B cell (primary cell): ENCODE data around the gene CLEC6A. TPM values are rescaled to one million over a fixed set of nuclear protein-coding genes. Genes with fewer than 3 reads are reported as not detected.

Experiments used
- ATAC-seq: fragments of 200-7000 bp; cut with Tn5 transposase; one replicate; pipeline ENCODE4 v1.10.0; 2021; ENCODE audit warnings: low read depth, mild to moderate bottlenecking, moderate number of reproducible peaks, moderate library complexity
- CTCF ChIA-PET: fragments of 350-600 bp; sonication (Branson Sonifier 250); formaldehyde crosslinking; loops from one replicate; lab custom pipeline; 2021; ENCODE audit warnings: antibody characterized with exemption, inconsistent platforms; lab: Charles Lee
- POLR2A ChIA-PET: fragments of 350-600 bp; sonication (Branson Sonifier 250); formaldehyde crosslinking; loops from one replicate; lab custom pipeline; 2021; ENCODE audit warnings: antibody characterized with exemption; lab: Charles Lee
- DNase-seq: peaks from one replicate; pipeline ENCODE4 v3.0.0; 2013
- H2AFZ ChIP-seq: 2 replicates; pipeline ENCODE4 v1.6.1; 2012; ENCODE audit warnings: mild to moderate bottlenecking, low read depth, low read length; ENCODE audit not compliant: insufficient read depth, poor library complexity, severe bottlenecking
- H3K27ac ChIP-seq, 2 donors: 1 replicate in 1 of 2; 2 replicates in 1 of 2; pipeline ENCODE4 v1.5.1; 2012 to 2013; ENCODE audit warnings: low read length in 2 of 2, mild to moderate bottlenecking in 2 of 2, moderate library complexity in 1 of 2
- H3K27me3 ChIP-seq, 4 experiments: fragments of 200-600 bp in 1 of 4; sonication (generic) in 1 of 4; replicated peaks in 1 of 4; 1 replicate in 2 of 4; 2 replicates in 2 of 4; pipeline versions ENCODE4 v1.6.1 to v1.7.0; 2013 to 2016; ENCODE audit warnings: low read length in 3 of 4, mild to moderate bottlenecking in 2 of 4, mixed read lengths in 1 of 4, moderate library complexity in 1 of 4; ENCODE audit not compliant: insufficient read depth in 4 of 4, control insufficient read depth in 3 of 4; ENCODE audit errors: control extremely low read depth in 1 of 4
- H3K36me3 ChIP-seq, 2 experiments: replicated peaks in 1 of 2; 1 replicate in 1 of 2; 2 replicates in 1 of 2; pipeline versions ENCODE4 v1.6.1 to v1.7.1; 2013; ENCODE audit warnings: low read length in 1 of 2; ENCODE audit not compliant: insufficient read depth in 2 of 2, control insufficient read depth in 1 of 2; ENCODE audit errors: control extremely low read depth in 1 of 2, extremely low read depth in 1 of 2
- H3K4me1 ChIP-seq, 2 donors: fragments of 200-600 bp in 1 of 2; sonication (generic) in 1 of 2; 1 replicate in 1 of 2; 2 replicates in 1 of 2; pipeline versions ENCODE4 v1.5.1 to v1.6.1; 2013 to 2017; ENCODE audit warnings: low read length in 2 of 2; ENCODE audit not compliant: control insufficient read depth in 2 of 2, insufficient read depth in 2 of 2
- H3K4me2 ChIP-seq: replicated peaks from 2 replicates; pipeline ENCODE3; 2012; ENCODE audit warnings: mild to moderate bottlenecking, low read depth, low read length; ENCODE audit not compliant: poor library complexity, severe bottlenecking
- H3K4me3 ChIP-seq, 5 experiments: fragments of 200-600 bp in 1 of 5; sonication (generic) in 1 of 5; 1 replicate in 3 of 5; 2 replicates in 2 of 5; pipeline versions ENCODE4 v1.5.1 to v1.7.0; 2011 to 2016; ENCODE audit warnings: low read length in 4 of 5, mild to moderate bottlenecking in 4 of 5, low read depth in 2 of 5, control low read depth in 1 of 5, moderate library complexity in 1 of 5; ENCODE audit not compliant: insufficient read depth in 1 of 5; ENCODE audit errors: control extremely low read depth in 1 of 5, extremely low read depth in 1 of 5
- H3K79me2 ChIP-seq: fragments of 200-600 bp; sonication (generic); one replicate; pipeline ENCODE4 v1.6.0; 2016; ENCODE audit warnings: low read length; ENCODE audit not compliant: control insufficient read depth, insufficient read depth
- H3K9ac ChIP-seq: fragments of 200-600 bp; sonication (generic); 2 replicates; pipeline ENCODE4 v1.6.1; 2017; ENCODE audit warnings: mild to moderate bottlenecking, low read length, moderate library complexity
- H3K9me3 ChIP-seq, 3 donors: one replicate each; pipeline versions ENCODE4 v1.6.1 to v1.7.1; 2013; ENCODE audit warnings: low read length in 2 of 3; ENCODE audit not compliant: control insufficient read depth in 2 of 3, insufficient read depth in 1 of 3; ENCODE audit errors: control extremely low read depth in 1 of 3
- H4K20me1 ChIP-seq: 2 replicates; pipeline ENCODE4 v1.6.0; 2012; ENCODE audit warnings: mild to moderate bottlenecking, low read length; ENCODE audit not compliant: insufficient read depth, control insufficient read depth, poor library complexity, severe bottlenecking
- H3K27ac Mint-ChIP-seq: one replicate; pipeline ENCODE4 v1.8.0; 2021; ENCODE audit warnings: mixed read lengths
- H3K27me3 Mint-ChIP-seq: one replicate; pipeline ENCODE4 v1.8.0; 2021; ENCODE audit warnings: mixed read lengths
- H3K4me1 Mint-ChIP-seq: one replicate; pipeline ENCODE4 v1.8.0; 2021; ENCODE audit warnings: mixed read lengths
- H3K4me3 Mint-ChIP-seq: one replicate; pipeline ENCODE4 v1.8.0; 2021; ENCODE audit warnings: mixed read lengths
- H3K9me3 Mint-ChIP-seq: one replicate; pipeline ENCODE4 v1.8.0; 2022; ENCODE audit warnings: mixed read lengths; ENCODE audit not compliant: insufficient read depth
- EZH2 ChIP-seq: IDR thresholded peaks from 2 replicates; pipeline ENCODE4 v1.6.1; 2012; ENCODE audit warnings: borderline replicate concordance, low read depth, mild to moderate bottlenecking, moderate library complexity, low read length; ENCODE audit not compliant: insufficient read depth, poor library complexity, severe bottlenecking
- WGBS: methylation state at CpG from one replicate; pipeline ENCODE4 v1.1.5; 2013; ENCODE audit warnings: missing lambda C conversion rate; ENCODE audit not compliant: insufficient coverage; 5-methylcytosine and 5-hydroxymethylcytosine counted together
- intact Hi-C: fragments of 100-400 bp; cut with micrococcal nuclease; formaldehyde crosslinking; loops from one replicate; pipeline ENCODE4 v1.10.0; 2022
- polyA plus RNA-seq: library from polyadenylated mRNA; depleted of rRNA; stranded (reverse); fragments of >200 nt; gene quantifications from 2 replicates; pipeline ENCODE4 v1.2.3, GENCODE V29; 2012
- total RNA-seq, 2 donors: library from RNA; stranded (reverse); fragments of 120-200 nt in 1 of 2; gene quantifications; 1 replicate in 1 of 2; 2 replicates in 1 of 2; pipeline versions ENCODE4 v1.2.3 to v1.2.4, GENCODE V29; 2013 to 2022
- TF ChIP-seq, protein P1 (sequence below): fragments of 200-600 bp; IDR thresholded peaks from one replicate; pipeline ENCODE4 v1.8.0; 2022; ENCODE audit warnings: antibody characterized with exemption, mild to moderate bottlenecking

Gene CLEC6A
- total and polyA plus RNA-seq, 2 donors (not counting 1 experiment from before 2014, with no cell fraction given) = 0.07 TPM; not detected in 1

DNA sequence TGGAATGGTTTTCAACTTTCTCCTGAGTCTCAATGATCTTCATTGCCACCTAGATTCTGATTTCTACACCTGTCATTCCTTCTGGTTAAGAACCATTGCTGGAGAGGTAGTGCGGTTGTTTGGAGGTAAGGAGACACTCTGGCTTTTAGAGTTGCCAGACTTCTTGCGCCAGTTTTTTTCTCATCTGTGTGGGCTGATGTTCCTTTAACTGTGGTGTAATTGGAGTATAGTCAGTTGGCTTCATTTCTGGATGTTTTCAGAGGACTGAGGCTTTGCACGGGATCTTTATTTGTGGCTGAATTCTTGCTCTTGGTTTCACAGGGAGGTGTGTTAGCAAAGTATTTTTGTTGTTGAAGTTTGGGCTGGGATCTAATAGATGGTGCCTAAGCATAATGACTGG is 51.8 kb downstream of the CLEC6A start:
- ChIA-PET CTCF (interaction anchor here (0.6 kb wide), 1 partner anchor 684 kb away, joined by 3 read pairs; no protein-coding TSS in a partner anchor), POLR2A (no interaction called here)
- Histone ChIP-seq H3K4me1 (peaks cover 10 to 11% of the 10 kb centered on the region in 2 donors), H3K4me2 (no peak overlapping the region), H4K20me1 (no peaks in the 10 kb centered on the region), H2AFZ (no peak overlapping the region), H3K79me2 (no peaks in the 10 kb centered on the region), H3K9me3 (no peaks in the 10 kb centered on the region), H3K27me3 (peaks cover 0 to 26% (median 3%) of the 10 kb centered on the region in 4 experiments), H3K9ac (no peak overlapping the region), H3K27ac (no peak overlapping the region), H3K4me3 (no peak overlapping the region), H3K36me3 (no peaks in the 10 kb centered on the region)
- H3K27ac Mint-ChIP-seq = no peak overlapping the region
- no peak overlapping the region for H3K4me3 Mint-ChIP-seq
- DNase-seq (no peak), ATAC-seq (no peak)
- 98% methylated on average over 3 of the region's 3 CpGs for WGBS
- intact Hi-C loops = no loop called here
- H3K4me1 Mint-ChIP-seq = peaks cover 13% of the 10 kb centered on the region
- no peaks in the 10 kb centered on the region for H3K9me3 Mint-ChIP-seq
- peaks cover 40% of the 10 kb centered on the region for H3K27me3 Mint-ChIP-seq
- TF ChIP-seq, protein P1, sequence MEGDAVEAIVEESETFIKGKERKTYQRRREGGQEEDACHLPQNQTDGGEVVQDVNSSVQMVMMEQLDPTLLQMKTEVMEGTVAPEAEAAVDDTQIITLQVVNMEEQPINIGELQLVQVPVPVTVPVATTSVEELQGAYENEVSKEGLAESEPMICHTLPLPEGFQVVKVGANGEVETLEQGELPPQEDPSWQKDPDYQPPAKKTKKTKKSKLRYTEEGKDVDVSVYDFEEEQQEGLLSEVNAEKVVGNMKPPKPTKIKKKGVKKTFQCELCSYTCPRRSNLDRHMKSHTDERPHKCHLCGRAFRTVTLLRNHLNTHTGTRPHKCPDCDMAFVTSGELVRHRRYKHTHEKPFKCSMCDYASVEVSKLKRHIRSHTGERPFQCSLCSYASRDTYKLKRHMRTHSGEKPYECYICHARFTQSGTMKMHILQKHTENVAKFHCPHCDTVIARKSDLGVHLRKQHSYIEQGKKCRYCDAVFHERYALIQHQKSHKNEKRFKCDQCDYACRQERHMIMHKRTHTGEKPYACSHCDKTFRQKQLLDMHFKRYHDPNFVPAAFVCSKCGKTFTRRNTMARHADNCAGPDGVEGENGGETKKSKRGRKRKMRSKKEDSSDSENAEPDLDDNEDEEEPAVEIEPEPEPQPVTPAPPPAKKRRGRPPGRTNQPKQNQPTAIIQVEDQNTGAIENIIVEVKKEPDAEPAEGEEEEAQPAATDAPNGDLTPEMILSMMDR = no peak
- TF ChIP-seq EZH2 = no peak

DNA sequence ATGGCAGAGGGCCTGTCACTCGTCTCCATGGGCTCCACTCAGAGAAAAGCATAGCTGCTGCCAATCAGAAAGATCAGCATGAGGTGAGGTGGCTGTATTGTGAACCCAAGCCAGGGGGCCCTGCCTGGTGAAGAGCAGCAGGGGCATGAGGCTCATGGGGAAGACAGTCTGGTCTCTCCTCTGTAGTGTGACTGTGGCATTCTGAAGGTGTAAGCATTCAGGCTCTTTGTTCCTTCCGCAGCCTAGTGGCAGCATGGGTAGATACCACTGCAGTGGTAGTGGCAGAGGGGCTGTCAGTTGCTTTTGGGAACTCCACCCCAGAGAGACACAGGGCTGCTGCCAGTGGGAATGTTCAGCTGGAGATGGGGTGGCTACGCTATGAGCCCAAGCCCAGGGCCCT is 52.5 kb downstream of the CLEC6A start:
- no peak overlapping the region for H3K9ac ChIP-seq
- no peaks in the 10 kb centered on the region for H3K36me3 ChIP-seq
- H3K27ac ChIP-seq = no peak overlapping the region
- Mint-ChIP-seq H3K9me3 (no peaks in the 10 kb centered on the region), H3K27me3 (peaks cover 43% of the 10 kb centered on the region), H3K27ac (no peak overlapping the region), H3K4me1 (peaks cover 13% of the 10 kb centered on the region), H3K4me3 (no peak overlapping the region)
- DNase-seq (no peak), ATAC-seq (no peak)
- no peak overlapping the region for H3K4me3 ChIP-seq
- CTCF ChIA-PET = no interaction called here
- H3K79me2 ChIP-seq = no peaks in the 10 kb centered on the region
- WGBS = 96% methylated on average over 3 of the region's 3 CpGs
- peaks cover 10 to 11% of the 10 kb centered on the region in 2 donors for H3K4me1 ChIP-seq
- H3K4me2 ChIP-seq = no peak overlapping the region
- H3K27me3 ChIP-seq = peaks cover 0 to 26% (median 5%) of the 10 kb centered on the region in 4 experiments
- H2AFZ ChIP-seq = no peak overlapping the region
- H3K9me3 ChIP-seq = no peaks in the 10 kb centered on the region
- no peaks in the 10 kb centered on the region for H4K20me1 ChIP-seq
- intact Hi-C loops = no loop called here
- no peak for TF ChIP-seq EZH2
- TF ChIP-seq, protein P1 = no peak
- POLR2A ChIA-PET = no interaction called here
